Transverse colon (tissue), 4 donors: ENCODE measurements around the gene EDNRA. TPM values are rescaled to one million over a fixed set of nuclear protein-coding genes. Genes with fewer than 3 reads are reported as not detected.

Experiments
- DNase-seq: peaks from one replicate; pipeline ENCODE4 v3.0.0-alpha.2; 2019
- H3K27ac ChIP-seq, 4 donors: fragments of 200-600 bp; sonication (generic); 2 replicates each; pipeline ENCODE4 v1.5.1; 2016 to 2018; ENCODE audit warnings: inconsistent platforms in 4 of 4
- H3K27me3 ChIP-seq: fragments of 200-600 bp; sonication (generic); 2 replicates; pipeline ENCODE4 v1.5.1; 2017; ENCODE audit warnings: inconsistent platforms
- H3K36me3 ChIP-seq, 4 donors: fragments of 200-600 bp; sonication (generic); 2 replicates each; pipeline ENCODE4 v1.5.1; 2017 to 2019; ENCODE audit warnings: inconsistent platforms in 4 of 4
- H3K4me1 ChIP-seq, 4 donors: fragments of 200-600 bp; sonication (generic); 2 replicates each; pipeline ENCODE4 v1.5.1; 2017 to 2020; ENCODE audit warnings: inconsistent platforms in 4 of 4
- H3K4me3 ChIP-seq, 4 donors: fragments of 200-600 bp; sonication (generic); 1 replicate in 1 of 4; 2 replicates in 3 of 4; pipeline versions ENCODE4 v1.5.1 to v1.6.1; 2017 to 2019; ENCODE audit warnings: inconsistent platforms in 4 of 4
- H3K9me3 ChIP-seq, 2 donors: fragments of 200-600 bp; sonication (generic); 2 replicates each; pipeline ENCODE4 v1.5.1; 2017 to 2019; ENCODE audit warnings: inconsistent platforms in 2 of 2
- CTCF ChIP-seq, 5 experiments: fragments of 200-600 bp in 3 of 5; fragments of 450-650 bp in 2 of 5; sonication (generic) in 3 of 5; IDR thresholded peaks; 1 replicate in 2 of 5; 2 replicates in 3 of 5; pipeline ENCODE4 v1.5.1; 2016 to 2017; ENCODE audit warnings: antibody characterized with exemption in 5 of 5, inconsistent platforms in 3 of 5, mild to moderate bottlenecking in 2 of 5, moderate library complexity in 1 of 5
- EP300 ChIP-seq: sonication (generic); formaldehyde crosslinking; IDR thresholded peaks from one replicate; pipeline ENCODE4 v1.6.1; 2017; ENCODE audit warnings: antibody characterized with exemption, low read depth
- POLR2A ChIP-seq: fragments of 450-650 bp; IDR thresholded peaks from one replicate; pipeline ENCODE4 v1.6.1; 2016; ENCODE audit warnings: antibody characterized with exemption, mild to moderate bottlenecking, moderate library complexity
- POLR2AphosphoS5 ChIP-seq, 3 donors: sonication (generic); formaldehyde crosslinking; IDR thresholded peaks; one replicate each; pipeline ENCODE4 v1.6.1; 2016; ENCODE audit warnings: antibody characterized with exemption in 3 of 3
- WGBS, 2 donors: methylation state at CpG; one replicate each; pipeline ENCODE4 v1.1.5; 2018; ENCODE audit warnings: low coverage in 1 of 2; 5-methylcytosine and 5-hydroxymethylcytosine counted together
- in situ Hi-C, 4 donors: fragments of 200-750 bp; cut with MboI; loops; one replicate each; pipeline versions ENCODE4 v1.15.0 to v1.15.1; 2017; ENCODE audit warnings: low sequenced_read_pairs in 3 of 4, low pct_ligation_motif_present in 1 of 4, low pct_unique_long_range_greater_than_20kb in 1 of 4
- intact Hi-C: fragments of 100-400 bp; cut with DNase I; formaldehyde crosslinking; loops from one replicate; pipeline ENCODE4 v1.15.1; 2023; ENCODE audit warnings: low total_unique reads
- total RNA-seq, 4 donors: library from RNA; depleted of rRNA; stranded (reverse); fragments of >200 nt; gene quantifications; one replicate each; pipeline ENCODE4 v1.1.0, GENCODE V29; 2016

The EDNRA gene
- total RNA-seq, 4 donors from 2014 or later = 0.55 to 3.8 (median 1.1) TPM; not detected in 1

GRCh38 chr4:147594107-147594506 lies 113.2 kb downstream of the EDNRA start:
- intact Hi-C loops = loop anchor here (5.0 kb wide), 1 partner anchor 432 kb away; no protein-coding TSS in a partner anchor
- Histone ChIP-seq H3K4me3 (no peak overlapping the region), H3K36me3 (no peaks in the 10 kb centered on the region), H3K4me1 (peaks cover 0 to 6% (median 0%) of the 10 kb centered on the region in 4 donors), H3K27ac (no peak overlapping the region), H3K9me3 (no peaks in the 10 kb centered on the region), H3K27me3 (no peaks in the 10 kb centered on the region)
- in situ Hi-C loops = loop anchor here in 3 of 4 donors (25.0 kb wide), 2 partner anchors 432 to 582 kb away; no protein-coding TSS in a partner anchor
- WGBS, 2 donors = 67 to 68% methylated on average over 5 of the region's 5 CpGs
- TF ChIP-seq EP300 = no peak
- TF ChIP-seq POLR2A = no peak
- no peak for TF ChIP-seq CTCF (IDR thresholded peaks at IDR 0.05)
- TF ChIP-seq POLR2AphosphoS5 (IDR thresholded peaks at IDR 0.05) = no peak
- no peak for DNase-seq

Other genes starting within 250 kb of the EDNRA start
- gene TMEM184C, start 136.3 kb downstream of the EDNRA start, total RNA-seq = 10 to 100 TPM; 14.9 to 40.3 (median 25.5) TPM
- 10 to 100 TPM in 1 of 4 donors, 1 to 10 TPM in 2, under 1 TPM in 1; 0.60 to 17.1 (median 4.8) TPM for gene PRMT9, start 203.1 kb downstream of the EDNRA start, total RNA-seq